Activated CD4-positive, CD25-positive, alpha-beta regulatory T cell treated with anti-CD3 and anti-CD28 coated beads, Interleukin-2, amount 50 U/mL, for 16 hours (primary cell): ENCODE results near the gene CYB561A3.

Experiments used
- DNase-seq: peaks from one replicate; pipeline ENCODE4 v3.0.0-alpha.2; 2020; ENCODE audit warnings: low read depth, low spot score

Gene CYB561A3

GRCh38 chr11:61329871-61330270 lies 31.8 kb downstream of the CYB561A3 start:
- no peak for DNase-seq

DNA sequence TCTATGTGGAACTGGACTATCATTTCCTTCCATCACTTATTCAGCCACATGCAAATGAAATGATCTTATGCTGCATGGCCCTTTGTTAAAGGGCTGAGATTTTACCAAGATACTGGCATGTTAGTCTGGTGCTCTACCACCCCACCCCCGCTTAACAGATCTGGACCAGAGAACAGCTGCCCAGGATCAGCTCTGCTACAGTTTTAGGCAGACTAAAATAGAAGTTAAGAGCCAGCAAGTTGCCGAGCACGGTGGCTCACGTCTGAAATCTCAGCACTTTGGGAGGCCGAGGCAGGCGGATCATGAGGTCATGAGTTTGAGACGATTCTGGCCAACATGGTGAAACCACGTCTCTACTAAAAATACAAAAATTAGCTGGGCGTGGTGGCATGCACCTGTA lies 33.3 kb downstream of the CYB561A3 start:
- DNase-seq, result no peak

- DNase-seq, result no peak
These were observed 34.0 kb downstream of the CYB561A3 start for GRCh38 chr11:61327669-61328071.

GRCh38 chr11:61325649-61326414 lies 35.9 kb downstream of the CYB561A3 start:
- DNase-seq, result no peak

GRCh38 chr11:61315260-61315659 lies 46.4 kb downstream of the CYB561A3 start:
- DNase-seq, result no peak

DNA sequence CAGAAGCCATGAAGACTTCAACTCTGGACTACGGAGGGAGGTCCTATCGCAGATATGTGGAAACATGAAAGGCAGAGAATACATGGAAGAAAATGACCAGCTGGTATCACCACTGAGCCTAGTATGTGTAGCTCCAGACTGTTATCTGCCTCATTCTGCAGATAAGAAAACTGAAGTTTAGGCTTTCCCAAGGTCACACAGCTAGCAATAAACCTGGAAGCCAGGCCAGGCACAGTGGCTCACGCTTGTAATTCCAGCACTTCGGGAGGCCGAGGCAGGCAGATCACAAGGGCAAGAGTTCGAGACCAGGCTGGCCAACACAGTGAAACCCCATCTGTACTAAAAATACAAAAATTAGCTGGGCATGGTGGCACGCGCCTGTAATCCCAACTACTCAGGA lies 50.9 kb downstream of the CYB561A3 start:
- DNase-seq, result no peak

DNA sequence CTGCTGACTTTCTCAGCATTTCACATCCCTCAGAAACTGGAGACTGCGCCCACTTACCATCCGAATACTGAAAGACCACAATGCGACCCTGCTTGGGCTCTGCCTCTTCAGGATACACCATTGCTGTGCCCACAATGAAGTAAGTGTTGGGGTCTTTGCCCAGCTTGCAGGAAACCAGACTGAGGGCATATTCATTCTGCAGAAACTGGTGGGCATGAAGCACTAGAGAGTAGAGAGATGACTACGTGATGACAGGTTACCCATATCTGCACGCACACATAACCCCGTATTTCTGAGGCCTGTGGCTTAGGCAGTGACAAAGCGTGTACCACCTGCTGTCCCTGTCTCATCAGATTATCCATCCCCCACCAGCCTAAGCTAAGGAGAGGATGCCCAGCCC lies 51.9 kb downstream of the CYB561A3 start:
- DNase-seq, result no peak

DNA sequence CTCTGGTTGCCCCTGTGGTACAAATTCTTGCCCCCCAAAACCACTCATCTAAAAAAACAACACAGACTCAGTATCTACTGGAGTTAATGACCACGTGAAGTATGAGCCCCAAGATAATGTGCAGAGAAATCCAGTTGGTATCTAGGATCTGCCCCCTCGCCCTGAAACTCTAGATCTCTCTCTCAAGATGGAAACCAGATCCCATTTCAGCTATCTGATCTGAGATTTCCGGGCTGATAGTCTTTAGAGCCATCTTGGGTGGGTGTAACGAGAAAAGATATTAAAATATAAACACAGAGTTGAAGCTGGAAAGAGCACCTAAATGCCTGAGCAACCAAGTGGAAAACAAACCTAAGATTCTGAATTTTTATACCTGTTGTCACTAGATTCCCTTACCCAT lies 52.5 kb downstream of the CYB561A3 start:
- no peak for DNase-seq

DNA sequence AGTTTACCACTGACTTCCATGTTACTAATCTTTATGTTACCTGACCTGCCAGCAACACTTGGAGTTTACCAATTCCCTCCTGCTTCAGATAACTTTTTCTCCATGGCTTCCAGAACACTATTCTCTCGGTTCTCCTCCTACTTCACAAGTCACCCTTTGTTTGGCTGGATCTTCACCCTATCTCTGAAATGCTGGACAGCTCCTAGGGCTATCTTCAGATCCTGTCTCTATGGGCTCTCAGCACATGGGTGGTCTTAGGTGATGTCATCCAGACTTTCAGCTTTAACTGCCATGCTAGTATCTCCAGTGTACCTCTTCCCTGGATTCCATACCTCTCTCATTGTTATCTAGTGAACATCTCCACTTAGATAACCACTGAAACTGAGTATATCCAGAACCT lies 54.3 kb downstream of the CYB561A3 start:
- no peak for DNase-seq

- DNase-seq, result no peak
These were observed 55.5 kb downstream of the CYB561A3 start for GRCh38 chr11:61306221-61306620.

- DNase-seq, result no peak
These were observed 56.3 kb downstream of the CYB561A3 start for GRCh38 chr11:61305417-61305816.

DNA sequence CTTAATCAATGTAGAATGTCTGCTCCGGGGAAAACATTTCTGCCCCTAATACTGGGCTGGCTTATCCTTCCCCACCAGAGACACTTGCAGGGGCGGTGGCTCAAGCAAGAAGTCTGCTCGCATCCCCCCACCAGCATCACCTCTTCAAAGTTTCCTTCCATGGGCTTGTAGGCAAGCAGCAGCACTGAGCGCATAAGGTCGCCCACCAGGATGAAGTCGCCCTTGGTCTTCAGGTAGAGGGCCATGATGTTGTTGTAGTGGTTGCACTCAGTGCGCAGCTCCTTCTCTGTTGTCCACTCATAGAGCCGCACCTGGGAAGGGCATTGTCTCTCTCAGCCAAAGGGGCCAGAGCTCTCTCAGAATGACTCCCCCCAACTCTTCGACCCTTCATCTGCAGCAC lies 58.0 kb downstream of the CYB561A3 start:
- DNase-seq, result no peak

DNA sequence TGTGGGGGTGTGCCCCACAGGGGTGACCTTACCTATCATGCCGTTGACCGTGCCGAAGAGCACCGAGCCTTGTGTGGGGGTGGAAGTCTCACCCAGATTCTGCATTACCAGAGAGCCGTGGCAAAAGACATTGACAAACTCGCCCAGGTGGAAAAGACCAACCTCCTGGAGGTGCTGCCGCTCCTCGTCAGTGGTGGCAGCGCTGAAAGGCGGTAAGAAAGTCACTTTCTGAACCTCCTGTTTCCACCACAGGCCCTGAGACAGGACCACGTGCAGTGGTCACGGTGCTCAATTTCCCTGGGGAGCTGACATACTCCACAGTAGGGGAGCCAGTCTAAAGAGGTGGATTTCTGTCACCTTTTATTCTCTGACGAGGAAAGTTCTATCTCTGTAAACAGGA lies 59.1 kb downstream of the CYB561A3 start:
- DNase-seq, result no peak
